Caco-2 (cell line): ENCODE results near the gene PCDHGB6. TPM values are rescaled to one million over a fixed set of nuclear protein-coding genes. Genes with fewer than 3 reads are reported as not detected.
"Not testable (repeated sequence)": the region's sequence is repeated elsewhere in the genome, so short reads cannot be mapped to it uniquely, and the experiment has no call there.

Experiments used
- BruUV-seq: library from RNA; stranded (reverse); fragments of 400-500 nt; replicated peaks from 2 replicates; lab custom pipeline; 2021; lab: Mats Ljungman, UMichigan
- CTCF ChIA-PET: fragments of 300-600 bp; sonication (Branson Sonifier 250); formaldehyde crosslinking; loops from one replicate; lab custom pipeline; 2022; ENCODE audit warnings: antibody characterized with exemption; lab: Charles Lee
- POLR2A ChIA-PET: fragments of 300-600 bp; sonication (Branson Sonifier 250); formaldehyde crosslinking; loops from one replicate; lab custom pipeline; 2022; ENCODE audit warnings: antibody characterized with exemption; lab: Charles Lee
- DNase-seq, 2 experiments: peaks; one replicate each; pipeline versions ENCODE4 v3.0.0 to v3.0.0-alpha.2; 2020 to 2022
- H3K27me3 ChIP-seq: replicated peaks from 2 replicates; pipeline ENCODE4 v1.6.0; 2011; ENCODE audit warnings: low read length; ENCODE audit not compliant: control insufficient read depth, insufficient read depth
- H3K36me3 ChIP-seq: 2 replicates; pipeline ENCODE4 v1.5.1; 2011; ENCODE audit warnings: low read length; ENCODE audit not compliant: control insufficient read depth, insufficient read depth
- H3K4me1 ChIP-seq: fragments of 250-450 bp; sonication (Bioruptor Pico); 2 replicates; pipeline ENCODE4 v1.5.1; 2020; ENCODE audit warnings: mild to moderate bottlenecking
- H3K4me3 ChIP-seq: 2 replicates; pipeline ENCODE4 v1.5.1; 2011; ENCODE audit warnings: low read depth, mild to moderate bottlenecking, control low read depth, low read length
- H3K9me3 ChIP-seq: fragments of 250-450 bp; sonication (Bioruptor Pico); 2 replicates; pipeline ENCODE4 v1.5.1; 2020; ENCODE audit warnings: mild to moderate bottlenecking, moderate library complexity
- H3K27ac Mint-ChIP-seq: one replicate; pipeline ENCODE4 v1.8.0; 2022; ENCODE audit warnings: mixed read lengths; ENCODE audit not compliant: unreplicated experiment
- H3K27me3 Mint-ChIP-seq: one replicate; pipeline ENCODE4 v1.8.0; 2022; ENCODE audit warnings: mixed read lengths; ENCODE audit not compliant: insufficient read depth, unreplicated experiment
- H3K36me3 Mint-ChIP-seq: one replicate; pipeline ENCODE4 v1.8.0; 2022; ENCODE audit warnings: mild to moderate bottlenecking, mixed read lengths; ENCODE audit not compliant: insufficient read depth, unreplicated experiment
- H3K4me1 Mint-ChIP-seq: one replicate; pipeline ENCODE4 v1.8.0; 2022; ENCODE audit warnings: low read depth, mixed read lengths; ENCODE audit not compliant: unreplicated experiment
- H3K4me3 Mint-ChIP-seq: one replicate; pipeline ENCODE4 v1.8.0; 2022; ENCODE audit warnings: mild to moderate bottlenecking, moderate library complexity, mixed read lengths; ENCODE audit not compliant: unreplicated experiment
- H3K9me3 Mint-ChIP-seq: one replicate; pipeline ENCODE4 v1.8.0; 2022; ENCODE audit warnings: mixed read lengths; ENCODE audit not compliant: unreplicated experiment
- CTCF ChIP-seq, 2 experiments: fragments of 200-600 bp in 1 of 2; IDR thresholded peaks; 1 replicate in 1 of 2; 2 replicates in 1 of 2; pipeline versions ENCODE4 v1.5.1 to v1.8.0; 2011 to 2022; ENCODE audit warnings: antibody characterized with exemption in 1 of 2, control low read depth in 1 of 2, inconsistent platforms in 1 of 2, low read depth in 1 of 2, low read length in 1 of 2, mild to moderate bottlenecking in 1 of 2, moderate library complexity in 1 of 2; ENCODE audit not compliant: insufficient read depth in 1 of 2, severe bottlenecking in 1 of 2, unreplicated experiment in 1 of 2
- intact Hi-C: fragments of 100-400 bp; cut with micrococcal nuclease; formaldehyde crosslinking; loops from one replicate; pipeline ENCODE4 v1.10.0; 2022; ENCODE audit not compliant: unreplicated experiment
- total RNA-seq: library from RNA; stranded (reverse); gene quantifications from 2 replicates; pipeline ENCODE4 v1.2.3, GENCODE V29; 2022

PCDHGB6 gene
- total RNA-seq, 1 experiment from 2014 or later, result 2.5 TPM

- CTCF ChIA-PET, H3K36me3 ChIP-seq, POLR2A ChIA-PET, H3K4me1 ChIP-seq, H3K27me3 ChIP-seq, H3K27ac Mint-ChIP-seq, DNase-seq, H3K4me3 ChIP-seq, H3K4me1 Mint-ChIP-seq, BruUV-seq, H3K4me3 Mint-ChIP-seq, intact Hi-C loops, H3K27me3 Mint-ChIP-seq: not testable (repeated sequence)
- H3K9me3 ChIP-seq, result peaks cover 12% of the 10 kb centered on the region
- H3K9me3 Mint-ChIP-seq, result peaks cover 30% of the 10 kb centered on the region
- H3K36me3 Mint-ChIP-seq, result peaks cover 27% of the 10 kb centered on the region
These were observed 9.8 kb downstream of the PCDHGB6 start, which contains the start of gene PCDHGB7 for GRCh38 chr5:141417494-141418172. Gene PCDHGB7 (plus strand): TSS chr5:141417677. CDS start chr5:141417860, 183 bp downstream.

- H3K36me3 ChIP-seq, result no peaks in the 10 kb centered on the region
- ChIA-PET POLR2A (no interaction called here), CTCF (interaction anchor here (0.5 kb wide), 1 partner anchor 8 kb away, joined by 5 read pairs; no protein-coding TSS in a partner anchor)
- BruUV-seq, result no TSS peak
- no peak overlapping the region for H3K4me3 Mint-ChIP-seq
- no peak for DNase-seq
- peaks cover 27% of the 10 kb centered on the region for H3K36me3 Mint-ChIP-seq
- H3K9me3 ChIP-seq, result peaks cover 16% of the 10 kb centered on the region
- H3K27ac Mint-ChIP-seq, result no peak overlapping the region
- TF ChIP-seq CTCF (IDR thresholded peaks at IDR 0.05; ENCODE audit: insufficient read depth in 1 of 2, low read depth in 1 of 2, low read length in 1 of 2, severe bottlenecking in 1 of 2, unreplicated experiment in 1 of 2), result no peak
- no peaks in the 10 kb centered on the region for H3K4me1 ChIP-seq
- H3K27me3 ChIP-seq, result no peaks in the 10 kb centered on the region
- peaks cover 20% of the 10 kb centered on the region for H3K9me3 Mint-ChIP-seq
- H3K4me3 ChIP-seq, result no peak overlapping the region
- intact Hi-C loops, result no loop called here
- H3K4me1 Mint-ChIP-seq, result no peaks in the 10 kb centered on the region
- H3K27me3 Mint-ChIP-seq, result no peaks in the 10 kb centered on the region
These were observed 11.5 kb downstream of the PCDHGB6 start for GRCh38 chr5:141419074-141419880.

GRCh38 chr5:141420855-141421488, 13.2 kb downstream of the PCDHGB6 start, which contains the start of gene PCDHGA11:
Gene PCDHGA11 (plus strand): TSS chr5:141421051. CDS start chr5:141421228, 177 bp downstream.
- no peak for DNase-seq
- no peaks in the 10 kb centered on the region for H3K27me3 ChIP-seq
- POLR2A ChIA-PET, result interaction anchor here (0.6 kb wide), 1 partner anchor 101 kb away, joined by 4 read pairs; no protein-coding TSS in a partner anchor
- H3K9me3 ChIP-seq, result peaks cover 16% of the 10 kb centered on the region; the same call in 1 of the 2 replicates
- no peaks in the 10 kb centered on the region for H3K36me3 ChIP-seq
- Mint-ChIP-seq H3K27me3 (no peaks in the 10 kb centered on the region), H3K4me1 (no peaks in the 10 kb centered on the region), H3K4me3 (no peak within 1 kb of the TSS), H3K27ac (no peak within 1 kb of the TSS), H3K9me3 (peaks cover 14% of the 10 kb centered on the region), H3K36me3 (peaks cover 27% of the 10 kb centered on the region)
- BruUV-seq, result no TSS peak
- CTCF ChIA-PET, result no interaction called here
- intact Hi-C loops, result no loop called here
- H3K4me3 ChIP-seq, result no peak within 1 kb of the TSS
- TF ChIP-seq CTCF (IDR thresholded peaks at IDR 0.05; ENCODE audit: insufficient read depth in 1 of 2, low read depth in 1 of 2, low read length in 1 of 2, severe bottlenecking in 1 of 2, unreplicated experiment in 1 of 2), result no peak
- H3K4me1 ChIP-seq, result no peaks in the 10 kb centered on the region
